ENCODE measurements around the gene CNPY3. TPM values are rescaled to one million over a fixed set of nuclear protein-coding genes. Genes with fewer than 3 reads are reported as not detected.

The CNPY3 gene
- total and polyA plus RNA-seq, 8 donors = 2.2 to 45.5 (median 28.1) TPM

- no peak overlapping the region for H3K4me3 ChIP-seq
- H3K9me3 ChIP-seq = no peaks in the 10 kb centered on the region
- WGBS, 5 donors = 76 to 87% (median 84%) methylated on average over 4 of the region's 4 CpGs
- intact Hi-C loops (cut with DNase I; ENCODE audit: low total_unique reads) = no loop called here
- TF ChIP-seq POLR2AphosphoS5 (IDR thresholded peaks at IDR 0.05) (no peak), POLR2A (IDR thresholded peaks at IDR 0.05) (no peak), EP300 (IDR thresholded peaks at IDR 0.05) (no peak)
- TF ChIP-seq, protein P1, sequence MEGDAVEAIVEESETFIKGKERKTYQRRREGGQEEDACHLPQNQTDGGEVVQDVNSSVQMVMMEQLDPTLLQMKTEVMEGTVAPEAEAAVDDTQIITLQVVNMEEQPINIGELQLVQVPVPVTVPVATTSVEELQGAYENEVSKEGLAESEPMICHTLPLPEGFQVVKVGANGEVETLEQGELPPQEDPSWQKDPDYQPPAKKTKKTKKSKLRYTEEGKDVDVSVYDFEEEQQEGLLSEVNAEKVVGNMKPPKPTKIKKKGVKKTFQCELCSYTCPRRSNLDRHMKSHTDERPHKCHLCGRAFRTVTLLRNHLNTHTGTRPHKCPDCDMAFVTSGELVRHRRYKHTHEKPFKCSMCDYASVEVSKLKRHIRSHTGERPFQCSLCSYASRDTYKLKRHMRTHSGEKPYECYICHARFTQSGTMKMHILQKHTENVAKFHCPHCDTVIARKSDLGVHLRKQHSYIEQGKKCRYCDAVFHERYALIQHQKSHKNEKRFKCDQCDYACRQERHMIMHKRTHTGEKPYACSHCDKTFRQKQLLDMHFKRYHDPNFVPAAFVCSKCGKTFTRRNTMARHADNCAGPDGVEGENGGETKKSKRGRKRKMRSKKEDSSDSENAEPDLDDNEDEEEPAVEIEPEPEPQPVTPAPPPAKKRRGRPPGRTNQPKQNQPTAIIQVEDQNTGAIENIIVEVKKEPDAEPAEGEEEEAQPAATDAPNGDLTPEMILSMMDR (IDR thresholded peaks at IDR 0.05) = no peak
- H3K27me3 ChIP-seq = peaks cover 0 to 23% (median 8%) of the 10 kb centered on the region in 3 donors
- DNase-seq = no peak
- H3K27ac ChIP-seq = no peak overlapping the region
- H3K36me3 ChIP-seq = no peaks in the 10 kb centered on the region
- peaks cover 6 to 10% (median 10%) of the 10 kb centered on the region in 4 donors for H3K4me1 ChIP-seq
Measured at GRCh38 chr6:42914546-42914945, 14.7 kb upstream of the CNPY3 start.

DNA sequence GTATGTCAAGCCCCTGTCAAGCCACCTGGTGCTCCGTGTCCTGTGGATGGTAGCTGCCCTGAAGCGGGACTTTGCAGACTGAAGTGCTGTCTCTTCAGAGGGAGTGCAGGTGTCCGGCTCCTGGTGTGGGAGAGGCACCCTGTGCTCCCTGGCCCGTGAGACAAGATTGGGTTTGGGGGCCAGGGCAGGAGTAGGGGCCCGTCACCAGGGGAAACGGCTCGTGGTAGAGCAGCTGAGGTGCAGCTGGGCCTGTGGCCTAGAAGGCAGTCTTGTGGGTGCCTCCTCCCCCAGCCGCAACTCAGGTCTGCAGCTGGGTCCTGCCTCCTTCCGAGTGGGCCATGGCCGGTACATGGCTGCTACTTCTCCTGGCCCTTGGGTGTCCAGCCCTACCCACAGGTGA lies 13.5 kb upstream of the CNPY3 start, which contains the start of gene PTCRA:
PTCRA (plus strand) TSS at position 322 of the 400 bp plus-strand sequence; CDS start at position 339, 17 bp downstream.
- Histone ChIP-seq H3K9me3 (no peaks in the 10 kb centered on the region), H3K4me1 (peaks cover 6 to 10% (median 10%) of the 10 kb centered on the region in 4 donors), H3K4me3 (no peak within 1 kb of the TSS), H3K27me3 (peaks cover 0 to 23% (median 8%) of the 10 kb centered on the region in 3 donors), H3K27ac (no peak within 1 kb of the TSS), H3K36me3 (no peaks in the 10 kb centered on the region)
- DNase-seq = no peak
- no peak for TF ChIP-seq POLR2AphosphoS5 (IDR thresholded peaks at IDR 0.05)
- TF ChIP-seq POLR2A (IDR thresholded peaks at IDR 0.05) = no peak
- TF ChIP-seq EP300 (IDR thresholded peaks at IDR 0.05) = no peak
- TF ChIP-seq, protein P1 (IDR thresholded peaks at IDR 0.05) = no peak
- WGBS, 5 donors = 61 to 89% (median 79%) methylated on average over 7 to 10 of the region's 10 CpGs
- intact Hi-C loops (cut with DNase I; ENCODE audit: low total_unique reads) = no loop called here

DNA sequence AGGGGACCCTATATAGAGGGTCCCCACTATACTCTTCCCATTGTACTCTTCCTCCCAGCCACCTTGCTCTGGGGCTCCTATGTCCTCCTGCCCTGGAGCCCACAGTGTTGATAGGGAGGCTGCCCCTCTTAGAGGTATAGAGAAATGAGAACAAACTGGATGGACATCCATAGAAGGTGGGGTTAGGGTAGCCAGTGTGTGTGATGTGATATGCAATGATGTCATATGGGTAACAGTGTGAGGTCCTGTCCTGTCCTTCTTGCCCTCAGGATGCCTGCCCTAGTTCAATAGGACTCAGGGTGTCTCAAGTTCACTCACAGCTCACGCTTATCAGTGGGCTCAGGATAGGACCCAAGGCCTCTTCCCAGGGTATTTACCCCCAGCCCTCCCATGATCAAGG lies 13.0 kb upstream of the CNPY3 start:
- WGBS, 5 donors = 77 to 100% (median 90%) methylated on average over 1 of the region's 1 CpG

GRCh38 chr6:42921801-42922200 lies 7.5 kb upstream of the CNPY3 start:
- no peak for TF ChIP-seq POLR2A (IDR thresholded peaks at IDR 0.05)
- TF ChIP-seq POLR2AphosphoS5 (IDR thresholded peaks at IDR 0.05) = no peak
- Histone ChIP-seq H3K4me1 (no peaks in the 10 kb centered on the region), H3K4me3 (no peak overlapping the region), H3K27me3 (peaks cover 0 to 10% (median 0%) of the 10 kb centered on the region in 3 donors), H3K36me3 (no peaks in the 10 kb centered on the region), H3K27ac (no peak overlapping the region), H3K9me3 (no peaks in the 10 kb centered on the region)
- 69 to 77% (median 73%) methylated on average over 6 of the region's 6 CpGs for WGBS, 5 donors
- DNase-seq = no peak
- intact Hi-C loops (cut with DNase I; ENCODE audit: low total_unique reads) = no loop called here

More for the DNA sequence above, 13.0 kb upstream of the CNPY3 start:
- H3K4me3 ChIP-seq = no peak overlapping the region
- peaks cover 0 to 22% (median 6%) of the 10 kb centered on the region in 3 donors for H3K27me3 ChIP-seq
- no peak for DNase-seq
- intact Hi-C loops (cut with DNase I; ENCODE audit: low total_unique reads) = no loop called here
- H3K27ac ChIP-seq = no peak overlapping the region
- no peaks in the 10 kb centered on the region for H3K36me3 ChIP-seq
- no peaks in the 10 kb centered on the region for H3K9me3 ChIP-seq
- TF ChIP-seq POLR2AphosphoS5 (IDR thresholded peaks at IDR 0.05) (no peak), POLR2A (IDR thresholded peaks at IDR 0.05) (no peak), EP300 (IDR thresholded peaks at IDR 0.05) (no peak)
- TF ChIP-seq, protein P1 (IDR thresholded peaks at IDR 0.05) = no peak
- peaks cover 6 to 8% (median 7%) of the 10 kb centered on the region in 4 donors for H3K4me1 ChIP-seq

- intact Hi-C loops (cut with DNase I; ENCODE audit: low total_unique reads) = no loop called here
- Histone ChIP-seq H3K27ac (no peak overlapping the region), H3K27me3 (peaks cover 0 to 10% (median 0%) of the 10 kb centered on the region in 3 donors), H3K4me1 (peaks cover 0 to 8% (median 6%) of the 10 kb centered on the region in 4 donors), H3K4me3 (no peak overlapping the region), H3K36me3 (no peaks in the 10 kb centered on the region), H3K9me3 (no peaks in the 10 kb centered on the region)
- no peak for DNase-seq
- 52 to 86% (median 67%) methylated on average over 2 of the region's 2 CpGs for WGBS, 5 donors
- TF ChIP-seq POLR2A (IDR thresholded peaks at IDR 0.05) (no peak), POLR2AphosphoS5 (IDR thresholded peaks at IDR 0.05) (no peak)
Measured at GRCh38 chr6:42923666-42924065, 5.6 kb upstream of the CNPY3 start.

All from stomach (tissue), 9 donors.